ENCODE measurements around the gene CLDN24. TPM values are rescaled to one million over a fixed set of nuclear protein-coding genes. Genes with fewer than 3 reads are reported as not detected.
A peak's percentile ranks its signal among the peaks of the same experiment; 100 is the strongest.

Gene CLDN24
- total and polyA plus RNA-seq, 4 donors = 0.08 TPM; not detected in 3

- H3K9me3 ChIP-seq (ENCODE audit: control insufficient read depth in 4 of 4, insufficient read depth in 3 of 4, low read length in 3 of 4) = peaks cover 0 to 3% (median 0%) of the 10 kb centered on the region in 4 donors
- DNase-seq = no peak
- no peaks in the 10 kb centered on the region for H3K4me1 ChIP-seq (ENCODE audit: control insufficient read depth in 5 of 5, insufficient read depth in 5 of 5, low read length in 5 of 5)
- no peak for TF ChIP-seq CTCF (IDR thresholded peaks at IDR 0.05; ENCODE audit: control extremely low read depth, extremely low read depth)
- H3K36me3 ChIP-seq (ENCODE audit: control insufficient read depth in 4 of 4, insufficient read depth in 4 of 4, low read length in 4 of 4) = no peaks in the 10 kb centered on the region
- H3K9ac ChIP-seq (ENCODE audit: insufficient read depth in 1 of 2, low read length in 2 of 2) = no peak overlapping the region
- H3K4me3 ChIP-seq = no peak overlapping the region
- no peak for ATAC-seq (ENCODE audit: insufficient read depth, low FRiP score)
- WGBS, 2 donors = 95 to 97% methylated on average over 4 of the region's 4 CpGs
- H3K27me3 ChIP-seq (ENCODE audit: control insufficient read depth in 3 of 3, insufficient read depth in 3 of 3, low read length in 2 of 3) = no peaks in the 10 kb centered on the region
- no peak overlapping the region for H3K27ac ChIP-seq (ENCODE audit: low read depth in 1 of 2, low read length in 1 of 2)
Measured at GRCh38 chr4:183362036-183362435, 39.8 kb upstream of the CLDN24 start.

- no peak overlapping the region for H3K4me3 ChIP-seq
- no peak overlapping the region for H3K27ac ChIP-seq (ENCODE audit: low read depth in 1 of 2, low read length in 1 of 2)
- no peaks in the 10 kb centered on the region for H3K4me1 ChIP-seq (ENCODE audit: control insufficient read depth in 5 of 5, insufficient read depth in 5 of 5, low read length in 5 of 5)
- no peaks in the 10 kb centered on the region for H3K9me3 ChIP-seq (ENCODE audit: control insufficient read depth in 4 of 4, insufficient read depth in 3 of 4, low read length in 3 of 4)
- no peak for ATAC-seq (ENCODE audit: insufficient read depth, low FRiP score)
- no peaks in the 10 kb centered on the region for H3K27me3 ChIP-seq (ENCODE audit: control insufficient read depth in 3 of 3, insufficient read depth in 3 of 3, low read length in 2 of 3)
- no peaks in the 10 kb centered on the region for H3K36me3 ChIP-seq (ENCODE audit: control insufficient read depth in 4 of 4, insufficient read depth in 4 of 4, low read length in 4 of 4)
- H3K9ac ChIP-seq (ENCODE audit: insufficient read depth in 1 of 2, low read length in 2 of 2) = no peak overlapping the region
- 77 to 81% methylated on average over 11 of the region's 11 CpGs for WGBS, 2 donors
- no peak for TF ChIP-seq CTCF (IDR thresholded peaks at IDR 0.05; ENCODE audit: control extremely low read depth, extremely low read depth)
- peak in 1 of 3 donors; percentile 2 for DNase-seq
Measured at GRCh38 chr4:183360161-183360919, 38.1 kb upstream of the CLDN24 start.

GRCh38 chr4:183358215-183358755 is 36.1 kb upstream of the CLDN24 start:
- DNase-seq (no peak), ATAC-seq (ENCODE audit: insufficient read depth, low FRiP score) (no peak)
- TF ChIP-seq CTCF (IDR thresholded peaks at IDR 0.05; ENCODE audit: control extremely low read depth, extremely low read depth) = no peak
- Histone ChIP-seq H3K9ac (ENCODE audit: insufficient read depth in 1 of 2, low read length in 2 of 2) (no peak overlapping the region), H3K9me3 (ENCODE audit: control insufficient read depth in 4 of 4, insufficient read depth in 3 of 4, low read length in 3 of 4) (no peaks in the 10 kb centered on the region), H3K27ac (ENCODE audit: low read depth in 1 of 2, low read length in 1 of 2) (no peak overlapping the region), H3K36me3 (ENCODE audit: control insufficient read depth in 4 of 4, insufficient read depth in 4 of 4, low read length in 4 of 4) (no peaks in the 10 kb centered on the region), H3K4me1 (ENCODE audit: control insufficient read depth in 5 of 5, insufficient read depth in 5 of 5, low read length in 5 of 5) (no peaks in the 10 kb centered on the region), H3K27me3 (ENCODE audit: control insufficient read depth in 3 of 3, insufficient read depth in 3 of 3, low read length in 2 of 3) (no peaks in the 10 kb centered on the region), H3K4me3 (no peak overlapping the region)
- 91 to 92% methylated on average over 13 of the region's 13 CpGs for WGBS, 2 donors

Measured in lung (tissue), 12 donors.